GM12874 (cell line): ENCODE data around the gene OTOP2.

Experiments used
- CTCF ChIP-seq: IDR thresholded peaks from 2 replicates; pipeline ENCODE4 v1.5.1; 2011; ENCODE audit warnings: low read depth, mild to moderate bottlenecking, control low read depth, low read length, moderate library complexity; ENCODE audit not compliant: insufficient read depth

Gene OTOP2

GRCh38 chr17:74954665-74955421 lies 30.8 kb downstream of the OTOP2 start:
- no peak for TF ChIP-seq CTCF

GRCh38 chr17:74956093-74956492 lies 32.0 kb downstream of the OTOP2 start:
- no peak for TF ChIP-seq CTCF

GRCh38 chr17:74957935-74958740 lies 34.1 kb downstream of the OTOP2 start:
- peak; percentile 96 for TF ChIP-seq CTCF

- TF ChIP-seq CTCF: no peak
Measured at GRCh38 chr17:74959826-74960515, 35.9 kb downstream of the OTOP2 start.

- TF ChIP-seq CTCF: peak; percentile 80
Measured at GRCh38 chr17:74960570-74961342, 36.7 kb downstream of the OTOP2 start.

GRCh38 chr17:74961657-74962350 lies 37.7 kb downstream of the OTOP2 start:
- peak; percentile 62 for TF ChIP-seq CTCF
